H9 (cell line): ENCODE measurements around the gene PROC. TPM values are rescaled to one million over a fixed set of nuclear protein-coding genes. Genes with fewer than 3 reads are reported as not detected.

Experiments used
- DNase-seq: peaks from one replicate; pipeline ENCODE4 v3.0.0-alpha.2; 2017
- H2AFZ ChIP-seq: one replicate; pipeline ENCODE4 v1.6.1; 2013; ENCODE audit warnings: mild to moderate bottlenecking, low read length, control low read depth, moderate library complexity
- H2AK5ac ChIP-seq: 2 replicates; pipeline ENCODE4 v1.6.1; 2013; ENCODE audit warnings: low read length, control low read depth, mixed read lengths; ENCODE audit not compliant: insufficient read length
- H2BK120ac ChIP-seq: one replicate; pipeline ENCODE4 v1.6.1; 2013; ENCODE audit warnings: low read depth, mild to moderate bottlenecking, low read length, control low read depth, inconsistent platforms; ENCODE audit not compliant: poor library complexity, severe bottlenecking
- H2BK12ac ChIP-seq: 2 replicates; pipeline ENCODE4 v1.6.1; 2013; ENCODE audit warnings: low read length, control low read depth, mixed read lengths, low read depth; ENCODE audit not compliant: insufficient read length
- H2BK15ac ChIP-seq: 2 replicates; pipeline ENCODE4 v1.6.1; 2013; ENCODE audit warnings: low read depth, low read length, control low read depth
- H2BK20ac ChIP-seq: one replicate; pipeline ENCODE4 v1.6.1; 2013; ENCODE audit warnings: low read depth, mild to moderate bottlenecking, low read length, control low read depth, inconsistent platforms; ENCODE audit not compliant: poor library complexity, severe bottlenecking
- H2BK5ac ChIP-seq: 2 replicates; pipeline ENCODE4 v1.6.1; 2013; ENCODE audit warnings: low read length, control low read depth, mixed read lengths; ENCODE audit not compliant: insufficient read length
- H3K14ac ChIP-seq: 2 replicates; pipeline ENCODE4 v1.6.1; 2013; ENCODE audit warnings: low read length, control low read depth; ENCODE audit not compliant: insufficient read depth
- H3K18ac ChIP-seq: 2 replicates; pipeline ENCODE4 v1.6.1; 2013; ENCODE audit warnings: low read depth, mild to moderate bottlenecking, mixed read lengths, low read length, control low read depth; ENCODE audit not compliant: insufficient read length
- H3K23ac ChIP-seq: 2 replicates; pipeline ENCODE4 v1.6.1; 2013; ENCODE audit warnings: low read length, control low read depth, mixed read lengths, low read depth; ENCODE audit not compliant: insufficient read length
- H3K23me2 ChIP-seq: 2 replicates; pipeline ENCODE4 v1.6.1; 2013; ENCODE audit warnings: low read depth, mild to moderate bottlenecking, mixed read lengths, low read length, control low read depth; ENCODE audit not compliant: insufficient read length, poor library complexity, severe bottlenecking
- H3K27ac ChIP-seq: 2 replicates; pipeline ENCODE4 v1.5.1; 2013; ENCODE audit warnings: low read length, control low read depth, mixed read lengths, low read depth; ENCODE audit not compliant: insufficient read length
- H3K27me3 ChIP-seq: 2 replicates; pipeline ENCODE4 v1.6.1; 2013; ENCODE audit warnings: low read length, control low read depth, inconsistent platforms; ENCODE audit not compliant: insufficient read depth
- H3K4ac ChIP-seq: 2 replicates; pipeline ENCODE4 v1.6.1; 2013; ENCODE audit warnings: low read depth, mild to moderate bottlenecking, control low read depth, inconsistent platforms, low read length, moderate library complexity
- H3K4me1 ChIP-seq: 2 replicates; pipeline ENCODE4 v1.6.1; 2013; ENCODE audit warnings: low read length, control low read depth, inconsistent platforms; ENCODE audit not compliant: insufficient read depth
- H3K4me2 ChIP-seq: 2 replicates; pipeline ENCODE4 v1.6.1; 2013; ENCODE audit warnings: low read length, control low read depth, mixed read lengths; ENCODE audit not compliant: insufficient read length, insufficient read depth
- H3K56ac ChIP-seq: 2 replicates; pipeline ENCODE4 v1.6.1; 2013; ENCODE audit warnings: low read depth, mild to moderate bottlenecking, mixed read lengths, low read length, control low read depth; ENCODE audit not compliant: insufficient read length
- H3K79me1 ChIP-seq: 2 replicates; pipeline ENCODE4 v1.6.1; 2013; ENCODE audit warnings: low read depth, mild to moderate bottlenecking, moderate library complexity, low read length, control low read depth, inconsistent platforms; ENCODE audit not compliant: insufficient read depth, poor library complexity, severe bottlenecking
- H3K79me2 ChIP-seq: 2 replicates; pipeline ENCODE4 v1.6.1; 2013; ENCODE audit warnings: low read length, control low read depth, inconsistent platforms; ENCODE audit not compliant: insufficient read depth
- H3K9ac ChIP-seq: 2 replicates; pipeline ENCODE4 v1.6.1; 2013; ENCODE audit warnings: low read length, control low read depth, mixed read lengths; ENCODE audit not compliant: insufficient read length; ENCODE audit errors: extremely low read depth
- H3K9me3 ChIP-seq: one replicate; pipeline ENCODE4 v1.6.1; 2013; ENCODE audit warnings: low read depth, low read length, inconsistent platforms; ENCODE audit not compliant: control insufficient read depth
- H3T11ph ChIP-seq: one replicate; pipeline ENCODE4 v1.6.1; 2013; ENCODE audit warnings: mild to moderate bottlenecking, low read length, control low read depth, inconsistent platforms
- H4K20me1 ChIP-seq: one replicate; pipeline ENCODE4 v1.6.1; 2013; ENCODE audit not compliant: control insufficient read depth, insufficient read length, insufficient read depth
- H4K5ac ChIP-seq: 2 replicates; pipeline ENCODE4 v1.6.1; 2013; ENCODE audit warnings: low read depth, mild to moderate bottlenecking, mixed read lengths, low read length, control low read depth; ENCODE audit not compliant: insufficient read length
- H4K8ac ChIP-seq: replicated peaks from 2 replicates; pipeline ENCODE4 v1.6.1; 2013; ENCODE audit warnings: low read length, control low read depth, mixed read lengths, low read depth; ENCODE audit not compliant: insufficient read length
- H4K91ac ChIP-seq: 2 replicates; pipeline ENCODE4 v1.6.1; 2013; ENCODE audit warnings: low read depth, mild to moderate bottlenecking, moderate library complexity, mixed read lengths, low read length, control low read depth; ENCODE audit not compliant: insufficient read length
- H3K27ac Mint-ChIP-seq, 3 experiments: 2 replicates in 2 of 3; 3 replicates in 1 of 3; pipeline ENCODE4 v1.8.0; 2020 to 2021; ENCODE audit warnings: mixed read lengths in 3 of 3, mild to moderate bottlenecking in 1 of 3, moderate library complexity in 1 of 3
- H3K27me3 Mint-ChIP-seq: 2 replicates; pipeline ENCODE4 v1.8.0; 2021; ENCODE audit warnings: low read depth, mild to moderate bottlenecking, moderate library complexity, mixed read lengths
- H3K36me3 Mint-ChIP-seq, 3 experiments: 2 replicates in 2 of 3; 3 replicates in 1 of 3; pipeline ENCODE4 v1.8.0; 2020 to 2021; ENCODE audit warnings: low read depth in 3 of 3, mixed read lengths in 3 of 3; ENCODE audit not compliant: insufficient read depth in 1 of 3
- H3K4me1 Mint-ChIP-seq, 2 experiments: 2 replicates each; pipeline ENCODE4 v1.8.0; 2020; ENCODE audit warnings: mixed read lengths in 2 of 2
- H3K4me3 Mint-ChIP-seq, 2 experiments: 2 replicates in 1 of 2; 3 replicates in 1 of 2; pipeline ENCODE4 v1.8.0; 2020 to 2021; ENCODE audit warnings: mild to moderate bottlenecking in 2 of 2, mixed read lengths in 2 of 2, moderate library complexity in 1 of 2
- H3K9me3 Mint-ChIP-seq, 2 experiments: 2 replicates in 1 of 2; 3 replicates in 1 of 2; pipeline ENCODE4 v1.8.0; 2020; ENCODE audit warnings: mild to moderate bottlenecking in 2 of 2, mixed read lengths in 2 of 2, moderate library complexity in 1 of 2
- WGBS: extraction: QIAGEN DNeasy Blood & Tissue Kit; methylation state at CpG from one replicate; pipeline ENCODE4 v1.1.7; 2013; ENCODE audit warnings: missing lambda C conversion rate, low lambda C conversion rate, mixed read lengths; ENCODE audit not compliant: insufficient read length; ENCODE audit errors: extremely low coverage; 5-methylcytosine and 5-hydroxymethylcytosine counted together
- total RNA-seq: library from RNA; stranded (reverse); gene quantifications from 2 replicates; pipeline ENCODE4 v1.2.1, GENCODE V29; 2021
- TF ChIP-seq, protein P1 (sequence below): fragments of 200-600 bp; sonication (generic); conservative IDR thresholded peaks from 3 replicates; pipeline ENCODE4 v1.8.0; 2021; ENCODE audit warnings: antibody characterized with exemption, mild to moderate bottlenecking

Gene PROC
- total RNA-seq, 1 experiment from 2014 or later = 0.61 TPM

- no peak overlapping the region for H4K91ac ChIP-seq
- H2AFZ ChIP-seq = no peak overlapping the region
- H3K36me3 Mint-ChIP-seq = peaks cover 2 to 6% (median 4%) of the 10 kb centered on the region in 3 experiments; a peak in 4 of 7 replicates
- no peaks in the 10 kb centered on the region; the same call in 1 of the 2 replicates for H3K27me3 Mint-ChIP-seq
- H3K4me1 ChIP-seq = no peaks in the 10 kb centered on the region
- H3K4me1 Mint-ChIP-seq = peaks cover 11 to 14% of the 10 kb centered on the region in 2 experiments
- no peaks in the 10 kb centered on the region for H4K20me1 ChIP-seq
- H3K4me2 ChIP-seq = no peak overlapping the region
- no peak overlapping the region for H2BK120ac ChIP-seq
- H3K14ac ChIP-seq = no peak overlapping the region; the same call in 1 of the 2 replicates
- no peak overlapping the region for H3K18ac ChIP-seq
- no peaks in the 10 kb centered on the region for H3K79me2 ChIP-seq
- TF ChIP-seq, protein P1, sequence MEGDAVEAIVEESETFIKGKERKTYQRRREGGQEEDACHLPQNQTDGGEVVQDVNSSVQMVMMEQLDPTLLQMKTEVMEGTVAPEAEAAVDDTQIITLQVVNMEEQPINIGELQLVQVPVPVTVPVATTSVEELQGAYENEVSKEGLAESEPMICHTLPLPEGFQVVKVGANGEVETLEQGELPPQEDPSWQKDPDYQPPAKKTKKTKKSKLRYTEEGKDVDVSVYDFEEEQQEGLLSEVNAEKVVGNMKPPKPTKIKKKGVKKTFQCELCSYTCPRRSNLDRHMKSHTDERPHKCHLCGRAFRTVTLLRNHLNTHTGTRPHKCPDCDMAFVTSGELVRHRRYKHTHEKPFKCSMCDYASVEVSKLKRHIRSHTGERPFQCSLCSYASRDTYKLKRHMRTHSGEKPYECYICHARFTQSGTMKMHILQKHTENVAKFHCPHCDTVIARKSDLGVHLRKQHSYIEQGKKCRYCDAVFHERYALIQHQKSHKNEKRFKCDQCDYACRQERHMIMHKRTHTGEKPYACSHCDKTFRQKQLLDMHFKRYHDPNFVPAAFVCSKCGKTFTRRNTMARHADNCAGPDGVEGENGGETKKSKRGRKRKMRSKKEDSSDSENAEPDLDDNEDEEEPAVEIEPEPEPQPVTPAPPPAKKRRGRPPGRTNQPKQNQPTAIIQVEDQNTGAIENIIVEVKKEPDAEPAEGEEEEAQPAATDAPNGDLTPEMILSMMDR = no peak
- H2BK15ac ChIP-seq = no peak overlapping the region
- H2BK12ac ChIP-seq = no peak overlapping the region
- no peaks in the 10 kb centered on the region for H3K9me3 Mint-ChIP-seq
- no peak for DNase-seq
- no CpG with 5 or more reads among the region's 8 CpGs for WGBS
- H3K23me2 ChIP-seq = no peaks in the 10 kb centered on the region
- no peak overlapping the region for H3K23ac ChIP-seq
- H3K56ac ChIP-seq = no peak overlapping the region
- H3K4me3 Mint-ChIP-seq = no peak overlapping the region
- no peak overlapping the region for H3K9ac ChIP-seq
- H3T11ph ChIP-seq = no peak overlapping the region
- no peak overlapping the region for H2AK5ac ChIP-seq
- no peak overlapping the region for H3K27ac ChIP-seq
- H4K8ac ChIP-seq = no peak overlapping the region
- H3K9me3 ChIP-seq = no peaks in the 10 kb centered on the region
- H3K79me1 ChIP-seq = no peaks in the 10 kb centered on the region
- H3K4ac ChIP-seq = no peak overlapping the region
- H2BK20ac ChIP-seq = no peak overlapping the region
- H3K27ac Mint-ChIP-seq = no peak overlapping the region
- H2BK5ac ChIP-seq = no peak overlapping the region
- H4K5ac ChIP-seq = no peak overlapping the region
- no peaks in the 10 kb centered on the region for H3K27me3 ChIP-seq
These were observed 50.8 kb downstream of the PROC start for GRCh38 chr2:127469051-127469450.
